ENCODE measurements around the gene B3GALT5. TPM values are rescaled to one million over a fixed set of nuclear protein-coding genes. Genes with fewer than 3 reads are reported as not detected.

The B3GALT5 gene
- total RNA-seq, 2 donors from 2014 or later: 0.14 TPM; not detected in 1

- Histone ChIP-seq H3K4me3 (no peak overlapping the region), H3K4me1 (ENCODE audit: control insufficient read depth in 1 of 2, low read depth in 2 of 2) (no peaks in the 10 kb centered on the region), H3K27ac (no peak overlapping the region), H3K27me3 (replicated peaks; ENCODE audit: insufficient read depth) (peaks cover 3% of the 10 kb centered on the region), H3K36me3 (no peaks in the 10 kb centered on the region), H3K9me3 (no peaks in the 10 kb centered on the region)
- ATAC-seq (ENCODE audit: insufficient number of reproducible peaks, low FRiP score, low read depth) (no peak), DNase-seq (ENCODE audit: low spot score) (no peak)
- TF ChIP-seq, protein P1, sequence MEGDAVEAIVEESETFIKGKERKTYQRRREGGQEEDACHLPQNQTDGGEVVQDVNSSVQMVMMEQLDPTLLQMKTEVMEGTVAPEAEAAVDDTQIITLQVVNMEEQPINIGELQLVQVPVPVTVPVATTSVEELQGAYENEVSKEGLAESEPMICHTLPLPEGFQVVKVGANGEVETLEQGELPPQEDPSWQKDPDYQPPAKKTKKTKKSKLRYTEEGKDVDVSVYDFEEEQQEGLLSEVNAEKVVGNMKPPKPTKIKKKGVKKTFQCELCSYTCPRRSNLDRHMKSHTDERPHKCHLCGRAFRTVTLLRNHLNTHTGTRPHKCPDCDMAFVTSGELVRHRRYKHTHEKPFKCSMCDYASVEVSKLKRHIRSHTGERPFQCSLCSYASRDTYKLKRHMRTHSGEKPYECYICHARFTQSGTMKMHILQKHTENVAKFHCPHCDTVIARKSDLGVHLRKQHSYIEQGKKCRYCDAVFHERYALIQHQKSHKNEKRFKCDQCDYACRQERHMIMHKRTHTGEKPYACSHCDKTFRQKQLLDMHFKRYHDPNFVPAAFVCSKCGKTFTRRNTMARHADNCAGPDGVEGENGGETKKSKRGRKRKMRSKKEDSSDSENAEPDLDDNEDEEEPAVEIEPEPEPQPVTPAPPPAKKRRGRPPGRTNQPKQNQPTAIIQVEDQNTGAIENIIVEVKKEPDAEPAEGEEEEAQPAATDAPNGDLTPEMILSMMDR (IDR thresholded peaks at IDR 0.05): no peak
These were observed 25.2 kb downstream of the B3GALT5 start for GRCh38 chr21:39637971-39638240.

- no peaks in the 10 kb centered on the region for H3K4me1 ChIP-seq (ENCODE audit: control insufficient read depth in 1 of 2, low read depth in 2 of 2)
- peaks cover 3% of the 10 kb centered on the region for H3K27me3 ChIP-seq (replicated peaks; ENCODE audit: insufficient read depth)
- ATAC-seq (ENCODE audit: insufficient number of reproducible peaks, low FRiP score, low read depth) (no peak), DNase-seq (ENCODE audit: low spot score) (no peak)
- H3K4me3 ChIP-seq: no peak overlapping the region
- H3K9me3 ChIP-seq: no peaks in the 10 kb centered on the region
- no peak overlapping the region for H3K27ac ChIP-seq
- TF ChIP-seq, protein P1 (IDR thresholded peaks at IDR 0.05): no peak
- H3K36me3 ChIP-seq: no peaks in the 10 kb centered on the region
These were observed 25.5 kb downstream of the B3GALT5 start for GRCh38 chr21:39638281-39638680.

DNA sequence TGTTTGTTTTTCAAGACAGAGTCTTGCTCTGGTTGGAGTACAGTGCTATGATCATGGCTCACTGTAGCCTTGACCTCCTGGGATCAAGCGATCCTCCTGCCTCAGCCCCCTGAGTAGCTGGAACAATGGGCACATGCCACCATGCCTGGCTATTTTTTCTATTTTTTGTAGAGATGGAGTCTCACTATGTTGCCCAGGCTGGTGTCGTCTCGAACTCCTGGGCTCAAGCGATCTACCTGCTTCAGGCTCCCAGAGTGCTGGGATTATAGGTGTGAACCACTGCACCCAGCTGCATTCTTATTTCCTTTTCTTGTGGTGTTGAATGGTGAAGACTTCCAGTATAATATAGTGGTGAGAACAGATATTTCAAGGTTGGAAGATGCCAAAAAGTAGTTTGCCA, 28.0 kb downstream of the B3GALT5 start:
- H3K27me3 ChIP-seq (replicated peaks; ENCODE audit: insufficient read depth): peaks cover 3% of the 10 kb centered on the region
- no peak for ATAC-seq (ENCODE audit: insufficient number of reproducible peaks, low FRiP score, low read depth)
- TF ChIP-seq, protein P1 (IDR thresholded peaks at IDR 0.05): no peak

DNA sequence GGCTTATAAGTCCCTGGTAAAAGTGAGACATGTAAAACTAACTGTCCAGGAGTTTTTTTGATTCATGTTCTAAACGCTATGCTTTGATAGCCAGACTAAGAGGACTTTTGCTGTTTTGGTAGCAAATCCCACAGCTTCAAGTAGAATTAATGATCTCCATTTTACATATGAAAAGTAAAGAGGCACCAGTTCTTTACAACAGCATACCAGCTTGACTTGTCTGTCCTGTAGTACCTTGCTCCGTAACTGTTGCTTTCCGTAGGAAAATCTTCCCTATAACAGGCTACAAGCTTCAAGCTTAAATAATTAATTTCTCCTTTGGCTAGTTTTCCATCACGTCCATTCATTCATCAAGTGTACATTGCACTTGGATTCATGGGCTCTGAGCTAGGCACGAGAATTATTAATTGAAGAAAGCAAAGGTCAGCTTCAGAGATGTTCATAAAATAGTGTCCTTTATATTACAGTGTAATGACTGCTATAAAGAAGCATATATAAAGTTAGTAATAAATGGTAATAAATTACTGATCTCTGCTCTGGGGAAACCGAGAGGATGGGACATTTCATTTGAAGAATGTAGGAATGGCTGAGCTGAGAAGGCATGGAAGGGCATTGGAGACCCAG, 29.2 kb downstream of the B3GALT5 start:
- ATAC-seq (ENCODE audit: insufficient number of reproducible peaks, low FRiP score, low read depth): no peak
- H3K9me3 ChIP-seq: no peaks in the 10 kb centered on the region
- no peak for DNase-seq (ENCODE audit: low spot score)
- H3K4me1 ChIP-seq (ENCODE audit: control insufficient read depth in 1 of 2, low read depth in 2 of 2): no peaks in the 10 kb centered on the region
- H3K4me3 ChIP-seq: no peak overlapping the region
- H3K36me3 ChIP-seq: no peaks in the 10 kb centered on the region
- TF ChIP-seq, protein P1 (IDR thresholded peaks at IDR 0.05): no peak
- H3K27me3 ChIP-seq (replicated peaks; ENCODE audit: insufficient read depth): peaks cover 3% of the 10 kb centered on the region
- H3K27ac ChIP-seq: no peak overlapping the region

More for the DNA sequence above, 28.0 kb downstream of the B3GALT5 start:
- DNase-seq (ENCODE audit: low spot score): no peak
- no peaks in the 10 kb centered on the region for H3K36me3 ChIP-seq
- no peaks in the 10 kb centered on the region for H3K9me3 ChIP-seq
- H3K4me1 ChIP-seq (ENCODE audit: control insufficient read depth in 1 of 2, low read depth in 2 of 2): no peaks in the 10 kb centered on the region
- no peak overlapping the region for H3K4me3 ChIP-seq
- H3K27ac ChIP-seq: no peak overlapping the region

- DNase-seq (ENCODE audit: low spot score) (no peak), ATAC-seq (ENCODE audit: insufficient number of reproducible peaks, low FRiP score, low read depth) (no peak)
- TF ChIP-seq, protein P1 (IDR thresholded peaks at IDR 0.05): no peak
- Histone ChIP-seq H3K4me1 (ENCODE audit: control insufficient read depth in 1 of 2, low read depth in 2 of 2) (no peaks in the 10 kb centered on the region), H3K27me3 (replicated peaks; ENCODE audit: insufficient read depth) (peaks cover 3% of the 10 kb centered on the region), H3K36me3 (no peaks in the 10 kb centered on the region), H3K4me3 (no peak overlapping the region), H3K27ac (no peak overlapping the region), H3K9me3 (no peaks in the 10 kb centered on the region)
These were observed 31.4 kb downstream of the B3GALT5 start for GRCh38 chr21:39644062-39644560.

Data from thoracic aorta (tissue), 2 donors.